HG02759 (cell line): ENCODE measurements around the gene TADA1.

Source experiments
- ATAC-seq: cut with Tn5 transposase; IDR thresholded peaks from one replicate; pipeline ENCODE4 v1.9.1; 2021; ENCODE audit warnings: mild to moderate bottlenecking, moderate library complexity; ENCODE audit not compliant: unreplicated experiment

Gene TADA1

DNA sequence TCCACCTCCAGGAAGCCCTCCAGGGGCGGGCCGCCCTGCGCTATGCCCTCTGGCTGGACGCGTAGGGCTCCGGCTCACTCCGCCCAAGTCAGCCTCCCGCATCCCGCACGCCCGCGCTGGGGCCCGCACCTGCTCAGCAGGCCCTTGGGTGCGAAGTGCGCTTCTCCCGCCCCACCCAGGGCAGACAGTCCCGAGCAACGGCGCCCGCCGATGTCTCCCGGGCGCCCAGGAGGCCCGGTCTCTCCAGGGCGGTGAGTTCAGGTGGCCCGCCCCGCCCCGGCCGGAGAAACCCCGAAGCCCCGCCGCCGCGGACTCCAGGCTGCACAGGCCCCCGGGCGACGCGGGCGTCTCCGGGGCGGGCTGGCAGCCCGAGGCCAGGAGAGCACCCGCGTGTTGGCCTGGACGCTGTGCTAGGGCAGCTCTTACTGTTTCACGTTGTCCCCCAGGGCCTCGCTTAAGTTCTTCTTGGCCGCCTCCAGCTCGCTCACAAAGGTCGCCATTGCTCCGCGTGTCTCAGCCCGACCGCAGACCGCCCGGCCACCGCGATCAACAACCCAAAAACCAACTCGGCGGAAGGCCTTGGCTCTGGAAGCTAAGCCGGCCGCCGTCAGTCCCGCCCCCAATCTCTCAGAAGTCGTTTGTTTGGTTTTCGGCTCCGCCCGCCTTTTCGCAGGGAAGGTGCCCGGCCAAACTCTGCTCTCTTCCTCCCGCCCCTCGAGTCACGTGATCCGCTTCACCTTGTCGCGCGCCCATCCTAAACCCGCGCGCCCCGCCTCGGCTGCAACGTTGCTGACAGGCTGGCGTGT is at the start of gene TADA1:
Gene TADA1, minus strand, starts transcription at position 531 of the 806 bp plus-strand sequence. Its CDS starts 31 bp downstream, at position 500.
- peak; percentile 87 for ATAC-seq

- peak; percentile 75 for ATAC-seq
Measured at GRCh38 chr1:166924823-166925541, 48.9 kb upstream of the TADA1 start.

- ATAC-seq, result peak; percentile 55
Measured at GRCh38 chr1:166920561-166921475, 44.8 kb upstream of the TADA1 start.

- no peak for ATAC-seq
Measured at GRCh38 chr1:166918956-166919316, 42.9 kb upstream of the TADA1 start.

GRCh38 chr1:166918088-166918955 is 42.3 kb upstream of the TADA1 start:
- no peak for ATAC-seq

GRCh38 chr1:166915941-166916340 is 39.9 kb upstream of the TADA1 start:
- no peak for ATAC-seq

- no peak for ATAC-seq
Measured at GRCh38 chr1:166915042-166915441, 39.0 kb upstream of the TADA1 start.

GRCh38 chr1:166914111-166914510 is 38.0 kb upstream of the TADA1 start:
- ATAC-seq, result no peak

DNA sequence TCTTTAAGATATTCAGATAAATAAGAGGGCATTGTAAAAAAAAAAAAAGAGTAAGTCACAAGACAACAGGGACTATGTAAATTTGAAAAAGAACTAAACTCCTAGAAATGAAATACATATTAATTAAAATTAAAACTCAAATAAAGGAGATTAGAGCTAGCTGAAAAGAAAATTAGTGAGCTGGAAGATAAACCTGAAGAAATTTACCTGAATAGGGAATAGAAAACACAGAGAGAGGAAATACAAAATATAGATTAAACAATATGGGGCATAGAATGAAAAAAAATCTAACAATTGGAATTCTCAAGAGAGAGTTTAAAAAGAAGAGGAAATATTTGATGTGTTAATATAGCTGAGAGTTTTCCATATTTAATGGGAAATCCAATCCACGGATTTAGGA is 35.6 kb upstream of the TADA1 start:
- no peak for ATAC-seq

- ATAC-seq, result peak; percentile 96
Measured at GRCh38 chr1:166910396-166910994, 34.4 kb upstream of the TADA1 start.

DNA sequence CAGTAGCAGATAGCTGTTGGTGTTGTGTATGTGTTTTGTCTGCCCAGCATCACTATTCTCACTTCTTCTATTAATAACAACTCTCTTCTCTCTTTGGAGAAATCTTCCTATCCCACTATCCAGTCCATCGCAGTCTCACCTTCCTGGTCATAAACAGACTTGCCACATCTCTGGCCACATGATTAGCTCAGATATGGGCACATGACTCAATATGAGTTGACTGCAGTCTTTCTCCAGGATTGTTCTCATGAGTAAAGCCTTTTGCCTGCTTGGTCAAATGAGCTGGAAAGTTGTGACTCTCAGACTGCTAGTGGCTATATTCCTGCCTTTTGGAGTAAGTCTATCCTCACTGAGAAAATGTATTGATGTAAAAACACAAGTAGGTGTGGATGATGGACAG is 32.9 kb upstream of the TADA1 start:
- no peak for ATAC-seq

- peak; percentile 38 for ATAC-seq
Measured at GRCh38 chr1:166907763-166908162, 31.7 kb upstream of the TADA1 start.

DNA sequence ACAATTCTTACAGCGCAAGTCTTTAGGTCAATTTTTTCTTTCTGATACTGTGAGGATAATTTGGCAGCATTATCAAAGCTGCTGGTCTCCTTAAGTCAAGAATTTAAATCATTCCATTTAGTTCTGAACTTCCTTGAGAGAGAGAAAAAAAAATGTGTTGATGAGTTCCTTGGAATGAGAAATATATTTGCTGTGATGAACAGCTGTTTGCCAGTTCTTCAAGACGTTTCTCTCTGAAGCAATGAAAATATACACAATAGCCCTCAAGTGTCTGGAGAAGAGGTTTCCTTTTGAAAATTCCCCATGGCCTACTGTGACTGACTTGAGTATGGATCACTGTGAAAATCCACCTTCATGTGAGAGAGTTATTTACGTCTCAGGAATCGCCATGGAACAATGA is 31.0 kb upstream of the TADA1 start:
- no peak for ATAC-seq

DNA sequence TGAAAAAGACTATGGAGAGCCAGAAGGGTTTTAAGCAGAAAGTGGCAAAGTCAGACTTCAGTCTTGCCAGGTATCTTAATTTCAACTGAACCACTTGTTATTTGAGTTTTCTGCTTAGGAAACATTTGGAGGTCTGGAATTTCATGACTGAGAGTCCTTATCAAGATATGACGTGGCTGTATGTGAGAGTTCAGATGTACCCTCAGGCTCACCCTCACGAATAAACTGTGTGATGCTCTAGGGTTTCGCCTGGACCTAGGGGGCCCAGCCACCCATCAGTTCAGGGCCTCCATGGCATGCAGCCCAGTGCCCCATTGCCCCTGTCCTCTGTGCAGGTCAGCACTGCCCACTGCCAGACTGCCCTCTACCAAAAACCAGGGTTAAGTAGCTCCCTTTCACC is 30.6 kb upstream of the TADA1 start:
- no peak for ATAC-seq

DNA sequence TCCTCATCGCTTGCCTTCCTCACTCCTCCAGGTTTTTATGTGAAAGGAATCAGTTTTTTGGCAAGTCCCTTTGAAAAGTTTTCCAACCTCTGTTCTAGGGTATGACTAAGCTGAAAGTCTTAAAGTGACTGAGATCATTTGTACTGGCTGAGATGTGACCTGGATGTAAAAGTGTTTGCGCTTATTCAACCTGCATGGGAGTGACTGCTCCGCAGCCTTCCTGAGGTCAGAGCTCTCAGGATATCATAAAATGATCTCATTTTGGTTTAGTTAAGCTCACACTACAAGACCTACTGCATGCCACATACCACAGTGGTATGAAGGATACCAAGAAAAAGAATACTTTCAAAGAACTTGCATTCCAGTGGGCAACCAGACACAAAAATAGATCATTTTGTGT is 29.8 kb upstream of the TADA1 start:
- no peak for ATAC-seq

GRCh38 chr1:166905136-166905535 is 29.1 kb upstream of the TADA1 start:
- ATAC-seq, result no peak

DNA sequence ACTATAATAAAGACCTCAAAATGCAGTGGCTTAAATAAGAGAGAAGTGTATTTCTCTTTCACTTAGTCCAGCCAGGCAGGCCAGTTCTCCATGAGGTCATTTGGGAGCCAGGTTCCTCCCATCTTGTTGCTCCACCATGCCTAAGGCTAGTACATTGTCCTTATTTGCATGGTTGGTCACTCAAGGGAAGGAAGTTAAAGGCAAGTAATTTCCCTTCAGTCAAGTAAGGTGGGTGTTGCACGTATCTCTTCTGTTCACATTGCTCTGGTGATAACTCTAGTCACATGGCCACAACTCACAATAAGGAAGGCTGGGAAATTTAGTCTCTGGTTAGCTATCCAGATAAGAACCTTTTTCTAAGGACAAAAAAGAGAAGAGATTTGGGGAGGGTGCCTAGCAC is 27.2 kb upstream of the TADA1 start:
- no peak for ATAC-seq

- ATAC-seq, result peak; percentile 54
Measured at GRCh38 chr1:166902279-166902678, 26.2 kb upstream of the TADA1 start.

- ATAC-seq, result no peak
Measured at GRCh38 chr1:166900987-166901386, 24.9 kb upstream of the TADA1 start.

- ATAC-seq, result no peak
Measured at GRCh38 chr1:166899769-166900168, 23.7 kb upstream of the TADA1 start.
